Omental fat pad (tissue), 4 donors: ENCODE measurements around the gene RIPPLY3. TPM values are rescaled to one million over a fixed set of nuclear protein-coding genes. Genes with fewer than 3 reads are reported as not detected.
A peak's percentile ranks its signal among the peaks of the same experiment; 100 is the strongest.

Experiments used
- ATAC-seq: fragments of 150-250 bp; one replicate; pipeline ENCODE4 v1.9.1; 2016; ENCODE audit warnings: mild to moderate bottlenecking, moderate library complexity; ENCODE audit not compliant: low FRiP score
- DNase-seq: peaks from one replicate; pipeline ENCODE4 v3.0.0-alpha.2; 2019; ENCODE audit warnings: low spot score
- total RNA-seq, 4 donors: library from RNA; depleted of rRNA; stranded (reverse); fragments of >200 nt; gene quantifications; one replicate each; pipeline ENCODE4 v1.1.0, GENCODE V29; 2016
- TF ChIP-seq, protein P1 (sequence below), 3 donors: fragments of 450-650 bp; IDR thresholded peaks; one replicate each; pipeline ENCODE4 v1.5.1; 2016 to 2017; ENCODE audit warnings: antibody characterized with exemption in 3 of 3, mild to moderate bottlenecking in 3 of 3, moderate library complexity in 2 of 3

The RIPPLY3 gene
- total RNA-seq, 4 donors from 2014 or later, result not detected

DNA sequence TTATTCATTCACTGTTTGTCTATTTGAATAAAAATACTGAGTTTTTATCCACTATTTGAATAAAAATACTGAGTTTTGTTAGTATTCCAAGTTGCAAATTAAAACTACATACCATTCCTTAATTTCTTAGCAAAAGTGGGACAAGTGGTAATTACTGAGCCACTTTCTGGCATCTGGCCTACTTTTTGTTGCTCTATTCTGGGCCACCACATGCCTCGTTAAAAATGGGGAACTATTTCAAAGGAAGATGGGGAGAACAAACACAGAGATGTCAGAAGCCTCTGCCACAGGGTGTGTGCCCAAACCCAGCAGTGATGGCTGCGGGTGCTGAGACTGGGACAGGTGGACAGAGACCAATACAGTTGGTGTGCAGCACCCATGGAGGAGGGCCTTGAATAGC, 51.8 kb downstream of the RIPPLY3 start:
- ATAC-seq (no peak), DNase-seq (no peak)

DNA sequence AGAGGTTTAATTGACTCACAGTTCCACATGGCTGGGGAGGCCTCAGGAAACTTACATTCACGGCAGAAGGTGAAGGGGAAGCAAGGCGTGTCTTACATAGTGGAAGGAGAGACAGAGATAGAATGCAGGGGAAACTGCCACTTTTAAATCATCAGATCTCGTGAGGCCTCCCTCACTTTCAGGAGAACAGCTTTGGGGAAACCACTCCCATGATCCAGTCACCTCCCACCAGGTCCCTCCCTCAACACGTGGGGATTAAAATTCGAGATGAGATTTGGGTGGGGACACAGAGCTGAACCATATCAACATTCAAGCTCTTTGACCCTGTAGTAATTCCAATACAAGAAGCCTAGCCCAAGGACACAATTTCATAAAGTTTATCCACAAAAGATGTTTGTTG, 52.7 kb downstream of the RIPPLY3 start:
- ATAC-seq (no peak), DNase-seq (no peak)
- TF ChIP-seq, protein P1, sequence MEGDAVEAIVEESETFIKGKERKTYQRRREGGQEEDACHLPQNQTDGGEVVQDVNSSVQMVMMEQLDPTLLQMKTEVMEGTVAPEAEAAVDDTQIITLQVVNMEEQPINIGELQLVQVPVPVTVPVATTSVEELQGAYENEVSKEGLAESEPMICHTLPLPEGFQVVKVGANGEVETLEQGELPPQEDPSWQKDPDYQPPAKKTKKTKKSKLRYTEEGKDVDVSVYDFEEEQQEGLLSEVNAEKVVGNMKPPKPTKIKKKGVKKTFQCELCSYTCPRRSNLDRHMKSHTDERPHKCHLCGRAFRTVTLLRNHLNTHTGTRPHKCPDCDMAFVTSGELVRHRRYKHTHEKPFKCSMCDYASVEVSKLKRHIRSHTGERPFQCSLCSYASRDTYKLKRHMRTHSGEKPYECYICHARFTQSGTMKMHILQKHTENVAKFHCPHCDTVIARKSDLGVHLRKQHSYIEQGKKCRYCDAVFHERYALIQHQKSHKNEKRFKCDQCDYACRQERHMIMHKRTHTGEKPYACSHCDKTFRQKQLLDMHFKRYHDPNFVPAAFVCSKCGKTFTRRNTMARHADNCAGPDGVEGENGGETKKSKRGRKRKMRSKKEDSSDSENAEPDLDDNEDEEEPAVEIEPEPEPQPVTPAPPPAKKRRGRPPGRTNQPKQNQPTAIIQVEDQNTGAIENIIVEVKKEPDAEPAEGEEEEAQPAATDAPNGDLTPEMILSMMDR (IDR thresholded peaks at IDR 0.05), result no peak

More for the DNA sequence above, 51.8 kb downstream of the RIPPLY3 start:
- TF ChIP-seq, protein P1 (IDR thresholded peaks at IDR 0.05), result no peak

DNA sequence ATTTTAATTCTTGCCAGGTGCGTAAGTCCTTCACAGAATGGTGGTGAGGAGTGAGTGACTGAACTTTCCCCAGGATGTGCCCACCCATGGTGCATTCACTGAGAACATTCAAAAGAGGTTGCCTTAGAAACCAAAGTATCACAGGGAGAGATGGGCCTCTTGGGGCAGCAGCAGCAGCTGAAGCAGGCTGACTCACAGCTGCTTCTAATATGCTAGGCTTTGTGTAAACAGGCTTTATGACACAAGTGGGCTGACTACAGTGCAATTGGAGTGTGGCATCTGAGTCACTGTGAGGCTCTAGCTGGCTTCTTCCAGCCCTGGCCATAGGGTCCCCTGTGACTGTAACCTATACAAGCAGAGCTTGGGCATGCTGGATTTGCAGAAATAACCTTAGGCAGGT, 53.8 kb downstream of the RIPPLY3 start:
- ATAC-seq (peak; percentile 52), DNase-seq (no peak)
- TF ChIP-seq, protein P1 (IDR thresholded peaks at IDR 0.05), result no peak

- ATAC-seq (no peak), DNase-seq (no peak)
- TF ChIP-seq, protein P1 (IDR thresholded peaks at IDR 0.05), result no peak
Measured at GRCh38 chr21:37061926-37062592, 55.6 kb downstream of the RIPPLY3 start.

DNA sequence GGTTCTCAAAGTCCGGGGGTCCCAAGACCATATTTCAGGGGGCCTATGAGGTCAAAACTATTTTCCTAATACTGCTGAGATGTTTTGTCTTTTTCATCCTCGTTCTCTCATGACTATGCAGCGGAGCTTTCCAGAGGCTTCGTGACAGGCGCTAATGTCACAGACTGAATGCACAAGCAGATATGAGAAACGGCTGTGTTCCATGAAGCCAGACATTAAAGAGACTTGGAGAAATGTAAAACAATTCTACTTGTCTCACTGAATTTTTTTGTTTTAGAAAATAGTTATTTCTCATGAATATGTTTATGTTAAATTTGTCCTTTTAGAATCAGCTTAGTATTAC, 56.1 kb downstream of the RIPPLY3 start:
- ATAC-seq (no peak), DNase-seq (no peak)
- TF ChIP-seq, protein P1 (IDR thresholded peaks at IDR 0.05), result no peak

DNA sequence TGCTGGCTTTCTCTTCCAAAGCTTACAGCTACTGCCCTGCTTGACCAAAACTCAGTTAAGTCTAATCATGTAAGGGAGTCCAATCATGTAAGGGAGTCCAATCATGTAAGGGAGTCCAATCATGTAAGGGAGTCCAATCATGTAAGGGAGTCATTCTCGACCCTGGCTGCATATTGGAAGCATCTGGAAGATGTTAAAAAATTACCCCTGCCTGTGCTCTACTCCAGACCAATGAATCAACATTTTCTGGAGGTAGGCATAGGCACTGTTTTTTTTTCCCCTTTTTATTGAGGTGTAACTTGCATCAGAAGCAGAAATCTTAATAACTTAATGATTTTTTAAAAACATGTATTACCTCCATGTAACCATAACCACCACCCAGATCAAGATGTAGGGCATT, 56.9 kb downstream of the RIPPLY3 start:
- TF ChIP-seq, protein P1 (IDR thresholded peaks at IDR 0.05), result no peak
- no peak for ATAC-seq
- no peak for DNase-seq

- DNase-seq (no peak), ATAC-seq (no peak)
- TF ChIP-seq, protein P1 (IDR thresholded peaks at IDR 0.05), result no peak
Measured at GRCh38 chr21:37064841-37065240, 58.3 kb downstream of the RIPPLY3 start.
